G401.6 (cell line): Measurements from ENCODE around the gene JAKMIP1.

Source experiments
- FAIRE-seq: peaks from 2 replicates; lab custom pipeline; 2012; peaks lifted over from hg19 to GRCh38; lab: Jason Lieb, UNC

JAKMIP1 gene

DNA sequence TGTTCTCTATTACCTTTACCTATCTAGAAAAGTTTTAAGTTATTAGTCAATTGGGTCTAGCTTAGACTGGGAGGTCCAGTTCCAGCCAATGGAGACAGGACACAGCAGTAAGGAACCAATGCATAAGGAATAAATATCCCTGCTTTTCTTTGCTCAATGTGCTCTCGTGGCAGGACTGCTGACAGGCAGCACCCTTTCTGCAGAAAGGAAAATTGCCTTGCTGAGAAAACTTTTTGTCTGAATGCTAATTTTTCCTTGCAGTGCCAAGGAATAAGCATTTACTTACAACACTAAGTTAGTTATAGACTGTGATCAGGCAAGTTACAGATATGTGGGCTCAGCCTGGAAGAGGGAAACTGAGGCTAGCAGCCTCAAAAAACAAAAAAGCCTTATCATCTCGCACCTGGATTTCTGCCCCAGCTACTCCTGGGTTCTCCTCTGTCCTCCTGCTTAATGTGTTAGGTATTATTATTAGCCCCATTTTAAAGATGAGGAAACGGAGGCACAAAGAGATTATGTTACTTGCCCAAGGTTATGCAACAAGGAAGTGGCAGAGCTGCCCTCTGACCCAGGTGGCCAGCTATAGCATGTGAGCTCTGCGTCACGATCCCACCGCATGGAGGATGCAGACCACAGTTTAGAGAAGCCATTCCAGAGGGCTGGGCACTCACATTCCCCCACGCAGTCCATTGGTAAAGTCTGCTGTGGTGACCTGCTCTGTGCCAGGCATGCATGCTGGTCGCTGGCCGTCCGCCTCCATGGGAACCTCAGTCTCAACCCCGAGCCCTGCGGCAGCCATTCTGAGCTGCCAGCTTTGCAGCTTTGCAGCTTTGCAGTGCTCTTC, 141.6 kb downstream of the JAKMIP1 start:
- no peak for FAIRE-seq

DNA sequence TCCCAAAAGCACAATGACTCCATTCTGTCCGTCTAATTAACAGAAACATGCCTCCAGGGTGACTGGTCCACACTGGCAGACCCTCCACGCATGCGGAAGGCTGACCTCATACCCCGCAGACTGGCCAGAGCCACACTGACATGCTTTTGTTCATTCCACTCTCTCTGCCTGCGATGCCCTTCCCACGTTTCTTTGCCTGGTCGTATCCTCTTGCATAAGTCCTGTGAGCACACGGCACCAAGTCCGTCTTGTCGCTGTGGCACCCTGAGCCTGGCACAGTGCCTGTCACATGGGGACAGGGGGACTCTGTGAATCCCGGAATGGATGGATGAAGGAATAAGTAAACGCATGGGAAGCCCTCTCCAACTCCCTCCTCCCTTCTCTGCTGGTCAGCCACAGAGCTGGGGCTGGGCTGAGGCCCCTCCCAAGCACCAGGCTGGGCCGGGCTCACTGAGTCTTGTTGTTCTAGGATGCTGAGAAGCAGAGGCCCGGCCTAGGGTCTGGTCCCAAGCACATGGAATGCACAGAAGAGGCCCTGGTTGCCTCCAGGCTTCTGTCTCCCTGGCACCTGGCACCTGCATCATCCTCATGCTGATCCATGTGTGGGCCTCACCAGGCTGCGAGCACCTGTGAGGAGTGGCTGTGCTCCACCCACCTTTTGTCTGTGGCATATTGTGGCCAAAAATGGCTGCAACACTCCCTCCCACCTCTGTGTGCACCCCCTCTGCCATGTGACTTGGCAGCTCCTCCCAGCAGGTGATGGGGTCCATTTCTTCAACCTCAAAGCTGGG, 143.2 kb downstream of the JAKMIP1 start:
- no peak for FAIRE-seq

DNA sequence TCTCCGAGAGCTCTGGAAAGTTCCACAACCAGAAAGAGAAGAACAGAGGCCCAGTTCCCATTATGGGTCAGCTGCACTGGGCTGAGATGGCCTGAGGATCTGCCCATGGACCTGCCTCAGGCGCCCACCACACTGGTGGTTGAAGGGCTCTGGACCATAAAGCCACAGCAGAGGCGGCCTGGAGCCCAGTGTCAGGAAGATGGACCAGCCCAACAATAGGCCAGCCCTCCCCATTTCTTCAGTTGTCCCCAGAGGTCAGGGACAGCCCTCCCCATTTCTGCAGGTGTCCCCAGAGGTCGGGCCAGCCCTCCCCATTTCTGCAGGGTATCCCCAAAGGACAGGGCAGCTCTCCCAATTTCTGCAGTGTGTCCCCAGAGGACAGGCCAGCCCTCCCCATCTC, 144.9 kb downstream of the JAKMIP1 start:
- FAIRE-seq = no peak

DNA sequence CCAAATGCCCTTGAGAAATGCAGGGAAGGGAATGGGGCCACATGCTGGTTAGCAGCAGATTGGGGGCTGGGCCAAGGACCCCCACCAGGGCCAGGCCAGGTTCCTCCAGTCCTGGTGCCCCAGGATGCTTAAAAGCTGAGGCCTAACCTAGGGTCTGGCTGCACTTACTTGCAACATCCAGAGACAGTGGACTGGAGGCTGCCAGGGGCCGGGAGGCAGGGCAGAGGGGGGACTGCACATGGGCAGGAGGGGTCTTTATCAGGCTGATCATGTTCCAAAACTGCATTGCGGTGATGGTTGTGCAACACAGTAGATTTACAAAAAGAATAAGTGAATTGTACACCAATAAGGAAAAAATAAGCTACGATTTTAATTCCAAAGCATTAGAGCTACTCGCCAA, 145.3 kb downstream of the JAKMIP1 start:
- no peak for FAIRE-seq

DNA sequence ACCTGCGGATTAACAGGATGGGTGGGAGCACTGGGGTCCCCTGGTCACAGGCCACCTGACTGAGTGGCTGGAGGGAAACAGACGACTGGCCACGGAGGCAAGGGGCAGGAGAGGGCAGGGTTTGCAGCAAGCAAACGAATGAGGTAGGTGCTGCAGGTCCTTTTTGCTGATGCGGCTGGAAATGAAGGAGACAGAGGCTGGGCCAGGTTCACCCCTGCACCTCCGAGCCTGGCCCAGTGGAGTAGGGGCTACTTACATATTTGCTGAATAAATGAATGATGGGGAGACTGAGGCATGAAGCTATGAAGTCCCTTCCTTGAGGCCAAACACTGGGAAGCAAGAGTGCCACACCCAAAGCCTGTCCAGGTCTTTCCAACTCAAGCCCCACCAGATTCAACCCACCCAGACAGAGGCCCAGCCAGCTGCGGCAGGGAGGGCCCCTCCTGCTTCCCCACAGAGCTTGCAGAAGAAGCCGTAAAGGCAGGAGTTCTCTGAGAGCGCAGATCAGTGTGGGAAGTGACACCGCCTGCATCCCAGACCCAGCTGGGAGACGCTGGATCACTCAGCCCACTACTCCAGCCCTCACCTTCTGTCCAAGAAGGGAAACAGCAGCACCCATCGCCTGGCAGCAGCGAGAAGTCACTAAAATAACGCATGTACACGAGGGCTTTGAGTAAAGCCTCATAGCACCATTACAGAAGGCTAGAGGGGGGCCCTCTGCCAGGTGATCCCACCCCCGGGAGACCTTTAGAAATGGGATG, 146.0 kb downstream of the JAKMIP1 start:
- no peak for FAIRE-seq

DNA sequence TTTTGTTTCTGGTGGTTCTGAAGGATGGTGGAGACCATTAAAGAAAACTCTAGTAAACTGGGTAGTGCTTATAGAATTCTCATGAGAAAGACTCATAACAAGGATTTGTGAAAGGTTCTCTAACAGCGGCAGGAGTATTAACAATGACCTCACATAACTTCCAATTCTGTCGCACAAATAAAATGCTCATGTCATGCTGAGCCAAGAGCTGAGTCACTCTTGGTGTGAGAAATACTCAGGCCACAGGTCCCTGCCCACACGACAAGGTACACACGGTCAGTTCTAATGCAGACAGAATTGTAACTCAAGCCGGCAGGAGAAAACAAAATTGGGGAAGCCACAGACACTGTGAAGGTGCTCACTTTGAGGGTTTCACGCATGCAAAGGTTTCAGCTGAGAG, 147.7 kb downstream of the JAKMIP1 start:
- FAIRE-seq = no peak

DNA sequence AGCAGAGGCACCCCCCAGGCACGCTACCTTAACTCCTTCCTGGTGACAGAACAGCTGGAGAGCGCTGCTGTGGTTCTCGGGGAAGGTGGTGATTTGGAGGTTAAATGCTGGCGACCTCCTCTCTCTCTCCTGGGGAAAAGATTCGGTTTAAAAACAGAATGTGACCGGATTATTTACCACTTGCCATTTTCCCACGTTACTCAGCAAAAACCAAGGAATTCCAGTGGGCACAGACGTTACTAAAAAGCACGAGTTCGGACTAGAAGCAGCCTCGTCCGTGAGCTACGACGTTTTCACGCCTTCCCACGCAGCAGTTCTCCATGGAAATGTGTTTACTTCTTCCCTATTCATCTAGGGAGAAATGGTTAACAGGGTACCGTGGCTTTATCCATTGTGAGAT, 149.8 kb downstream of the JAKMIP1 start:
- FAIRE-seq = no peak

DNA sequence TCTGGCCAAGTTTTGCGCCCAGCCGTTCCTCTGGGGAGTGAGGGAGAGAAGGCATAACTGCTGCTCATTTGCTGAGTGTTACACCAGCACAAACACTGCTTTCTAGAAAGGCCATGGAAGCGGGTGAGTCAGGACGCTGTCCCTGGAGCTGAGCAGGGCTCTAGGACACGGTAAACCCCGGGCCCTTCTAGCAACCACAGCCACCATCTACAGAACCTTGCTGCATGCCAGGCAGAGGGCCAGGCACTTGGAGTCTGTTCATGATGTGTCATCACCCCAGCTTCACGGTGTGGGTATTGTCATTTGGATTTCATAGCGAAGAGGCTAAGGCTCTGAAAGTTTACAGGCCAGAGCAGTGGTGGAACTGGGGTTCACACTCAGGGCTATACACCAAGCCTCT, 150.4 kb downstream of the JAKMIP1 start:
- no peak for FAIRE-seq

DNA sequence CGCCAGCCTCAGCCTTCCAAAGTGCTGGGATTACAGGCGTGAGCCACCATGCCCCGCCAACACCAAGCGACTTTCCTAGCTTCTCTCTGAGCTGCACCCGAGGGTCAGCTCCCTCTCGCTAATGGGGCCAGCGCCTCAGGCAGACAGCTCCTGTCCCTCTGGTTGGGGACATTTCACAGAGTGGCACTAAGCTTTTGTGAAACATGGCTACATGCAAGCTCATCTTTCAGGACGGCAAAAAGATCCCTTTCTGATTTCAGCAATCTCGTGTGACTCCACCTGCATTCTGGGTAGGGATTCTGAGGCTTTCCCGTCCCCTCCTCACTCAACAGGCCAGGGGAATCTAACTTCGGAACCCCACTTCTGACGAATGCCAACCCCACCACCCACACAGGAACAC, 151.1 kb downstream of the JAKMIP1 start:
- FAIRE-seq = no peak

DNA sequence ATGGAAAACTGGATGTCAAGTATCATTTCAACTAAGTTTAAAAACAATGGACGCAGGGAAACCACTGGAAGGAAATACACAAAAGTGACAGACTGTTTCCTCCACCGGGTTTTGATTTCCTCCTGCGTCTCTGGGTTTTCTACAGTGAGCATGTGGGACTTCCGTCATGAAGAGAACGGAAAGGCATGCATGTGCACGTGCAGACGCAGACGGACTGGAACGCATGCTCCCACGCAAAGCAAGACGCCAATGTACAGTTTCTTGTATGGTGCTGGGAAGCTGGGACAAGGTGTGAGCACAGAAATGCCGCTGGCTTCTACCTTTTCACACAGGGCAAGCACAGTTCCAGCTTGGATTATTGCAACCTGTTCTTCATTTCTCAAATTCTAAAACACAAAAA, 151.8 kb downstream of the JAKMIP1 start:
- no peak for FAIRE-seq

DNA sequence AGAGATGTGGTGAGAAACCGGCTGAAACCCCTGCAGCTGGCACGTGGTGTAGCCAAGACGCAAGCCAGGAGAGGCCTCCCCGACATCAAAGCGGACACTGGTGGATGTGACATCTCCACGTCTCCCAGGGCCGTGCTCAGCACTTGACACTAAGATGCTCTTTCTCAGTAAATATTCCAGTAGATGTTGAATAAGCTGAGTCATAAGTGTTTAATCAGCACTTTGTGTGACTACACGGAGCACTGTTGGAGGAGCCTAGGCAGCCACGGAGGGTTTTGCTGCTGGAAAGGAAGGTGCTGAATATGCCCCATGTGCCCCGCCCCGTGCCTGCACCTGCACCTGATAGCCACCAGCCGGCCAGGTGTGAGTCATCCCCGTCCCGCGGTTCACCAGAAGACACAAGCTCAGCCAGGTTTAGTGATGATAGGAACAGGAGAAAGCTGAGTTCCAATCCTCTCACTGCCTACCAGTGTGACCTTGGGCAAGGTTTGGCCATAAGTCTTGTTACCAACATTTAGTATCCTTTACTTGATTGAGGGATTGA, 153.1 kb downstream of the JAKMIP1 start:
- FAIRE-seq = no peak

DNA sequence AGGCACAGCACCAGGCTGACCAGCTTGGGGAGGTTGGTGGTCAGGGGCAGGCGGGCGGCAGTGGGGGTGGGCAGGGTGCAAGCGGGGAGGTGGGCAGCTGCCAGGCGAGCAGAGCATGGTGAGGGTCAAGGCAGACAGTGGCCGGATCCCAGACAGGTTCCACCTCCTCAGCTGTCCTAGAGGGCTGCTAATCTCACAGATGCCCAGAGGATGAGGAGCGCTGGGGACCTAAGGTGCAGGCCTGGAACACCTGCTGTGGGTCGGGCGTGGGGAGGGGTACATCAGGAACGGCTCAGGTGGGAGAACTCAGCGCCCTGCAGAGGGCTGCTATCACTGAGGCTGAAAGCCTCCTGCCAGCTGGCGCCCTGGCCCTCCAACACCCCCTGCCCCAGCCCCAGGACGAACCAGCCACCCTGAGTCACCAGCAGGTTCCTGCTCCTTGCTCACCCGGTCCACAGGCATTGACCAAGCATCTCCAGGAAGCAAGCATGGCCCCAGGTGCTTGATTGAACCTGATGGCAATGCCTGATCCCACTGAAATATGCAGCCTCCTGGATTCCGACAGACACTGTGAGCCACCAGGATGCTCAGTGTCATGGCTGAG, 153.7 kb downstream of the JAKMIP1 start:
- FAIRE-seq = no peak

DNA sequence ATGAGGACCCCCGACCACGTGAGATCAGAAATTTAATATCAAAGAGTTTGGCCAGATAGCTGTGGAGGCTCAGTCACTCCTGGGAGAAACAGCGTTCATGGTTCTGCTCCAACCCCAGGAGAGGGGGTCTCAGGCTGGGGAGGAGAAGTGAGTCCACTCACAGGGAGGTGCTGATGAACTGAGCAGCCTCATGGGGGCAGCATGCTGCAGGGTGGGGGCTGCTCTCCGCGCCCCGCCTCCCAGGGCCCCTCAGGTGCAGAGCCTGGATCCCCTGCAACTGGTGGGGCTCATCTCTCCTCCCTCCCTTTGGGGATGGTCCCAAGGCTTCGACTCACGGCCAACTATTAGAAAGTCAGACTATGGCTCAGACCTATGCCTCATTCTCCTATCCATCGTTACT, 155.5 kb downstream of the JAKMIP1 start:
- no peak for FAIRE-seq

DNA sequence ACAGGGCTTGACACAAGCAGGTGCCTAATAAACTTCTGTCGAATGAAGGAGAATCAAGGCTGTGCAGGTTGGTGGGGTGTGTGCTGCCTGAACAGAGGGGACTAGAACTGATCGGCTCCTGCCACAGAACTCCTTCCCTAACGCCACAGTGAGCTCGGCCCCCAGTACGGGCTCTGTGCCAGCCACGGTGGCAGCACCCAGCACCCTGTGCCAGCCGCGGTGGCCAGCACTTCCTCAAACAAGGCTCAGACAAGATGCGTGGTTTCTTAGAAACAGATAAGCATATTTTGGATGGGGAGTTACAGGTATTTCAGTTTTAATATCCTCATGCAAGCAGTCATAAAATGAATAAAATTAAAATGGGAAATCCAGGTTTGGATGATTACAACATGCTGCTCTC, 156.1 kb downstream of the JAKMIP1 start:
- no peak for FAIRE-seq

DNA sequence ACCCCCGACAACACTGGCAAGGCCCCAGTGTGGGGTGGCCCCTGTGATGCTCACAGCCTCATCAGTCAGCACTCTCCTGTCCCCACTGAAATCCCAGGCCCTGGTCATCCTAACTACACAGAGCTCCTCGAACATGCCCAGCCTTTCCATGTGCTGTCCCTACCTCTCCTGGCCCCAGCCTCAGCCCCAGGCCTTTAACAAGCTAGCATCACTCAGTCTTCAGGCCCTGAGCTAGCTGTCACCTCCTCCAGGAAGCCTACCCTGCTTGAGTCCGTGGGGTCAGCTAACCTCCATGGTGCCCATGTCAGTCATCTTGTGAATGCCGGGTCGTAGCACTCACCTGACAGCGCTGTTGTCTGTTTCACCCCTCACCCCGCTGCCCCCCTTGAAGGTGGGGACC, 156.5 kb downstream of the JAKMIP1 start:
- FAIRE-seq = no peak

DNA sequence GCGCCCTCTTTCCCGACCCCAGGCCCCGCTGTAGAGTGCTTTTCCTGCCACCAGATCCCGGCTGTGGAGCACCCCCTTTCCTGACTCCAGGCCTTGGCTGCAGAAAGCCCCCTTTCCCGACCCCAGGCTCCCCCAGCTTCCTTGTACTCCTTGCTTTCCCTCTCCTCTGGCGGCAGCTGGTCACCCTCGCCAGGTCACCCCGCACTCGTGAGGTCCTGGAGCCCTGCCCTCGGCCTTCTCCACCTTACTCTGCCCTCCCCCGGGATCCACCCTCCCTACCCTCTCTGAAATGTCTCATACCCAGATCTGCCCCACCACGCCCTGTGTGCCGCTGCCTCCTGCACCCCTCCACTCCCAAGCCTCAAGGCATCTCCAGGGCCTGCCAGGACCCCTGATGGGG, 157.2 kb downstream of the JAKMIP1 start:
- FAIRE-seq = no peak

DNA sequence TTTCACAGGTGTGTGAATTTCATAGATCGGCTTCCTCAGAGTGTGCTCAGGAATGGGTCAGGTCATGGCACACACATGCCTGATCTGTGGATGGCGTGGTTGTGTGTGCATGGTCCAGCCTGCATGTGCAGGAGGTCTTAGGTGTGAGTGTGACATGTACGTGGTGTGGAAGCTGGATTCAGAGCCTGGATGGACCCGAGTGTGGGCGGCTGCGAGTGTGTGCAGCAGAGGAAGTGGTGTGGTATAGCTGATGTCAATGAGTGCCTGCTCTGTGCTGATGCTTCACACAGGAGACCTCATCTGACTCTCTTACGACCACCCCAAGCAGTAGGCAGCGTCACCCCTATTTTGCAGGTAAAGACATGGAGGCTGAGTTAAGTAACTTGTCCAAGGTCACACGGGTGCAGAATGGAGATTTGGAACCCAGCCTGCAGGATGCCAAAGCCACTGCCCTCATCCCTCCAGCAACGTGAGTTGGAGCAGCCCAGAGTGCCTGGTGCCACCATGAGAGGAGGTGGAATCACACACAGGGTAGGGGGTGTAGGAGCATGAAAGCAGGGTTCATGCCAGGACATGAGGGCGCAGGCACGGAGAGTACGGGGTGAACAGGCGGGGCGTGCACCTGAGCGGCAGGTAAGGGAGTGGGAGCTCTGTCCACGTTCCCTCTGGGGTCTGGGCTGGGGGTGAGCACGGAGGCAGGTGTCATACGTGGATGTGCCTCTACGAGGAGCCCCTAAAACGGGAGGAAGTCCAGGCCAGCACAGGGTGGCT, 157.9 kb downstream of the JAKMIP1 start:
- FAIRE-seq = no peak

DNA sequence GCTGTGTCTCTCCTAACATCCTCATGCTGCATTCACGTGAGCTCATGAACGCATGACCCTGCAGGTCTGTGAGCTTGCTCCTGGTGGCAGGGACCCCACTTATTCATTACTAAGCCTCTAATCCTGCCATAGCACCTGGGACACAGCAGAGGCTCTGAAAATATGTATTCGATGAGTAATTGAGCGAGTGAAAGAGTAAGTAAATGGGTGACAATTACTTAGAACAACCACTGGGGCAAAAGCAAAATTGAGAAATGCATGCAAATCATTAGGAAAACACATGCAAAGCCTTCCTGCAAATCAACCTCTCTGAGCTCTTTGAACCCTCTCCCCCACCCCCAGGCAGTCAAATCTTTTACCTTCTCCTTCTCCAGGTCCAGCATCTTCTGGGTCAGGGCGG, 158.5 kb downstream of the JAKMIP1 start:
- FAIRE-seq = no peak

DNA sequence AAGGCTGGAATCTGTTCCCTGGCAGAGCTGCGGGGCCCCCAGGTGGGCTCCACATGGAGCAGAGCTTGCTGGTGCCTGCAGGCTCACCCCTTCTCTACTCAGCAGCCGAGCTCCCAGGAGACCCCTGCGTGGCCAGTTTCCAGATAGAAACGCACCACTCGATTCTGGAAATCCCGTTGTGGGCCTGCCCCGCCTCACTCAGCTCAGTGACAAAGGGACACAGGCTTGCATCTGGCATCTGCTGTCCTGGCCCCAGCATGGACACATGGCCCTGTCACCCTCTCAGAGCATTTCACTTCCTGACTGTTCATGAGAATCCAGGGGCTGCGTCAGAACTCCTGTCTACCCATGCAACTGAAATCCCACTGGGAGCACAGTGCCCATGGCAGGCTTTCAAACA, 161.6 kb downstream of the JAKMIP1 start:
- no peak for FAIRE-seq

DNA sequence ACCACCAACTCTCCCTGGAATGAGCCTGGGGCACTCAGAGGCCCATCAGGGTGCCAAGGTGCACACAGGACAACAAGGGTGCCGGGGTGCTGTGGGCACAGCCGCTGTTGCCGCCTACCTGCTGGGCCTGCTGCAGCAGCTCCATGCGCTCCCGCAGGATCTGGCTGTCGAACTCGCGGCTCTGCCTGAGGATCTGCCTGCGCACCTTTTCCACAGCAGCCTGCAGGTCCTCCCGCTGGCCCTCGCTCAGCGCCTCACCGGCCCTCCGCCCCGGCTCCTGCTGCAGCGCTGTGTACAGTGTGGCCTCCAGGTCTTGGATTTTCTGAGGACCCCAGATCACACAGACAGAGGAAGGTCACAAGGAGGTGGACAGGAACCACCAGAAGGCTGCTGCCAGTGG, 164.6 kb downstream of the JAKMIP1 start:
- no peak for FAIRE-seq

DNA sequence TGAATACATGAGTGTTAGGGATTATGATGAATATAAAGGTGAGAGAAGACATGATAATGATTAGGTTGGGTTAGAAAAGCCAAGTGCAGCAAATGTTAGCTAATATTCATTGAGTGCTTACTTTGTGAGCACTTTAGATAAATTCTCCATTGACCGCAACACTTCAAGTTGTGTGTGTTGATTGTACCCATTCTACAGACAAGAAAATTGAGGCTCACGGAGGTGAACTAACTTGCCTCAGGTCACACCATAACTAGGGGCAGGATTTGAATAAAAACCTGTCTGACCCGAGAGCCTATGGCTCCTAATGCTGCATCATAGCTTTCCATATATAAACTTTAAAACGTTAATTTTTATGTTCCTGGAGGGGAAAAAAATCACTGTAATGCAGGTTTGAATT, 167.0 kb downstream of the JAKMIP1 start:
- no peak for FAIRE-seq
